22Rv1 (cell line): Measurements from ENCODE around the gene SERPINE1.

Experiments
- CTCF ChIP-seq: fragments of 450-650 bp; IDR thresholded peaks from 2 replicates; pipeline ENCODE4 v1.5.1; 2017; ENCODE audit warnings: mild to moderate bottlenecking
- ZFX ChIP-seq: fragments of 450-650 bp; IDR thresholded peaks from 2 replicates; pipeline ENCODE4 v1.6.1; 2017; ENCODE audit warnings: antibody characterized with exemption, borderline replicate concordance

DNA sequence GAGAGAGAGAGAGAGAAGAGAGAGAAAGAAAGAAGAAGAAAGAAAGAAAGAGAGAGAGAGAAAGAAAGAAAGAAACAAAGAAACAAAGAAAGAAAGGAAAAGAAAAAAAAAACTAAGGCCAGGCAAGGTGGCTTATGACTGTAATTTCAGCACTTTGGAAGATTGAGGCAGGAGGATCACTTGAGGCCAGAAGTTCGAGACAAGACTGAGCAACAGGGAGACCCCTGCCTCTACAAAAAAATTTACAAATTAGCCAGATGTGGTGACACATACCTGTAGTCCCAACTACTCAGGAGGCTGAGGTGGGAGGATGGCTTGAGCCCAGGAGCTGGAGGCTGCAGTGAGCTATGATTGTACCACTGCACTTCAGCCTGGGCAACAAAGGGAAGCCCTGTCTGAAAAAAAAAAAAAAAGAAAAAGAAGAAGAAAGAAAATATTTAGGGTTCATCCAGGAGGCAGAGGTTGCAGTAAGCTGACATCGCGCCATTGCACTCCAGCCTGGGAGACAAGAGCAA is 2.8 kb downstream of the SERPINE1 start:
- TF ChIP-seq CTCF, result no peak
- no peak for TF ChIP-seq ZFX
